Mesendoderm (in vitro differentiated cells): ENCODE results near the gene JAZF1.
"Not testable (repeated sequence)": the region's sequence is repeated elsewhere in the genome, so short reads cannot be mapped to it uniquely, and the experiment has no call there.

ENCODE experiments used
- DNase-seq: peaks from one replicate; pipeline ENCODE4 v3.0.0; 2013
- H2AK5ac ChIP-seq: 2 replicates; pipeline ENCODE4 v1.6.1; 2013; ENCODE audit warnings: low read length, inconsistent platforms
- H2BK120ac ChIP-seq: 2 replicates; pipeline ENCODE4 v1.6.1; 2013; ENCODE audit warnings: low read depth, mild to moderate bottlenecking, low read length, moderate library complexity, mixed read lengths
- H2BK15ac ChIP-seq: replicated peaks from 2 replicates; pipeline ENCODE4 v1.6.1; 2013; ENCODE audit warnings: low read depth, mild to moderate bottlenecking, moderate library complexity
- H2BK5ac ChIP-seq: 2 replicates; pipeline ENCODE4 v1.6.1; 2013; ENCODE audit warnings: low read length, inconsistent platforms
- H3K18ac ChIP-seq: 2 replicates; pipeline ENCODE4 v1.6.1; 2013; ENCODE audit warnings: mild to moderate bottlenecking, low read length, mixed read lengths
- H3K23ac ChIP-seq: one replicate; pipeline ENCODE4 v1.6.1; 2013; ENCODE audit warnings: low read length
- H3K27ac ChIP-seq: 2 replicates; pipeline ENCODE4 v1.5.1; 2013; ENCODE audit warnings: low read depth, mild to moderate bottlenecking, inconsistent platforms, low read length, moderate library complexity
- H3K27me3 ChIP-seq: 2 replicates; pipeline ENCODE4 v1.6.1; 2013; ENCODE audit warnings: low read length, control low read depth, mild to moderate bottlenecking, inconsistent platforms; ENCODE audit not compliant: insufficient read depth, poor library complexity
- H3K36me3 ChIP-seq: 2 replicates; pipeline ENCODE4 v1.6.1; 2013; ENCODE audit warnings: low read length, inconsistent platforms; ENCODE audit not compliant: control insufficient read depth, insufficient read depth
- H3K4ac ChIP-seq: one replicate; pipeline ENCODE4 v1.6.1; 2013; ENCODE audit warnings: low read depth, mild to moderate bottlenecking, low read length, moderate library complexity
- H3K4me1 ChIP-seq: 2 replicates; pipeline ENCODE4 v1.6.1; 2013; ENCODE audit warnings: low read depth, low read length, inconsistent platforms; ENCODE audit not compliant: control insufficient read depth
- H3K4me2 ChIP-seq: 2 replicates; pipeline ENCODE4 v1.6.1; 2013; ENCODE audit warnings: low read length
- H3K4me3 ChIP-seq: 2 replicates; pipeline ENCODE4 v1.5.1; 2013; ENCODE audit warnings: mild to moderate bottlenecking, low read length
- H3K56ac ChIP-seq: one replicate; pipeline ENCODE4 v1.6.1; 2013; ENCODE audit warnings: low read length
- H3K79me1 ChIP-seq: 2 replicates; pipeline ENCODE4 v1.6.1; 2013; ENCODE audit warnings: low read length, inconsistent platforms
- H3K79me2 ChIP-seq: 2 replicates; pipeline ENCODE4 v1.6.1; 2013; ENCODE audit warnings: mild to moderate bottlenecking, low read length; ENCODE audit not compliant: control insufficient read depth, insufficient read depth
- H3K9ac ChIP-seq: 2 replicates; pipeline ENCODE4 v1.6.1; 2013; ENCODE audit warnings: low read length, inconsistent platforms
- H4K5ac ChIP-seq: one replicate; pipeline ENCODE4 v1.6.1; 2013; ENCODE audit warnings: low read length
- H4K8ac ChIP-seq: one replicate; pipeline ENCODE4 v1.6.1; 2013; ENCODE audit warnings: low read depth, mild to moderate bottlenecking, control low read depth, low read length, moderate library complexity
- WGBS: extraction: QIAGEN DNeasy Blood & Tissue Kit; methylation state at CpG from one replicate; pipeline ENCODE4 v1.1.7; 2013; ENCODE audit warnings: low lambda C conversion rate, missing lambda C conversion rate; ENCODE audit not compliant: insufficient coverage; ENCODE audit errors: extremely low coverage; 5-methylcytosine and 5-hydroxymethylcytosine counted together

The JAZF1 gene

GRCh38 chr7:27923642-27923980 is 257.0 kb downstream of the JAZF1 start:
- Histone ChIP-seq H3K9ac (no peak overlapping the region), H2BK120ac (no peak overlapping the region), H2BK5ac (no peak overlapping the region), H3K27ac (no peak overlapping the region), H3K4me3 (no peak overlapping the region), H3K79me1 (no peaks in the 10 kb centered on the region), H3K27me3 (no peaks in the 10 kb centered on the region), H3K79me2 (no peaks in the 10 kb centered on the region), H4K5ac (no peak overlapping the region), H3K23ac (peak overlapping the region; percentile 60), H3K56ac (no peak overlapping the region), H3K4me1 (peaks cover 6% of the 10 kb centered on the region), H2BK15ac (no peak overlapping the region), H3K18ac (no peak overlapping the region), H2AK5ac (no peak overlapping the region), H3K4me2 (no peak overlapping the region), H3K4ac (no peak overlapping the region), H3K36me3 (no peaks in the 10 kb centered on the region), H4K8ac (no peak overlapping the region)
- whole genome bisulfite sequencing, result no CpG with 5 or more reads among the region's 4 CpGs
- DNase-seq, result no peak

DNA sequence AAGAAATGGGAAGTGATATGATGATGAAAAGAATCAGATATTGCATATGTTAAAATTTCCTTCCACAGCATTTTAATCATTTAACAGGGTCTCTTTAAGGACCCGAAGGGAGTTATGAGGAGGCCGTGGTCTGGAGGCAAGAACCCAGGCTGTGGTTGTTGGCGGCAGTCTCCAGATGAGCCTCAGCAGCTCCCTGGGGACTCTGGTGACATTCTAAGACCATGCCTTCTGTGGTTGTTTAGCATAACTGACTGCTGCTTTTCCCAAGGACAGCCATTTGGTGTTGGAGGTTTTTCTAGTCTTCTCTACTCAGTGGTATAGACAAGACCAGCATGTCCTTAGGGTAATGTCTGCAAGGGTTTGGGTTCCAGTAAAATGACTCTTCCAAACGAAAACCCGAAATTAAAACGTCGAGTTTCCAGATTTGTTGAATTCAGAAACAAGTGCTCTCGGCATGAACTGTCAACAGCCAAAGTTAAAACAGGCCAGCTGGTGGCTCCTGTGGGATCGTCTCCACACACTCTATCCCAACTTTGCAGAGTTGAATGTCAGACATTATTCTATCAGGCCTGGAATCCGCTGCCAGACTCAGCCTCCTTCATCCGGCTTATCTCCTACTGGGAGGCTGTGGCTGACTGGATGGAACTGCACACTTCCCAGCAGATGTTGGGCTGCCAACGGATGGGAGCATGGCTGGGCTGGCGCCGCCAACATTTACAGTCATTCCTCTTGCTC is 257.5 kb downstream of the JAZF1 start:
- Histone ChIP-seq H3K4me3 (no peak overlapping the region), H3K36me3 (no peaks in the 10 kb centered on the region), H3K4me1 (peaks cover 6% of the 10 kb centered on the region), H3K79me2 (no peaks in the 10 kb centered on the region), H3K9ac (no peak overlapping the region), H3K4me2 (no peak overlapping the region), H2AK5ac (no peak overlapping the region), H3K4ac (no peak overlapping the region), H3K23ac (peak overlapping the region; percentile 60), H3K79me1 (no peaks in the 10 kb centered on the region), H3K27ac (no peak overlapping the region), H3K56ac (no peak overlapping the region), H3K27me3 (no peaks in the 10 kb centered on the region), H2BK15ac (peak overlapping the region; percentile 92), H4K8ac (no peak overlapping the region), H2BK120ac (no peak overlapping the region), H2BK5ac (no peak overlapping the region), H4K5ac (no peak overlapping the region), H3K18ac (peak overlapping the region; percentile 29)
- WGBS, result no CpG with 5 or more reads among the region's 14 CpGs
- DNase-seq, result peak; percentile 54

GRCh38 chr7:27922389-27922788 is 258.2 kb downstream of the JAZF1 start:
- not testable (repeated sequence) for H2BK5ac ChIP-seq, H3K79me1 ChIP-seq, H4K5ac ChIP-seq, H3K27ac ChIP-seq, H3K4me1 ChIP-seq, DNase-seq, H4K8ac ChIP-seq, H3K4ac ChIP-seq, H3K27me3 ChIP-seq, H3K23ac ChIP-seq, H2AK5ac ChIP-seq, H3K36me3 ChIP-seq, H3K56ac ChIP-seq, H3K9ac ChIP-seq, H3K79me2 ChIP-seq, H3K4me2 ChIP-seq, H3K4me3 ChIP-seq, H2BK120ac ChIP-seq, H3K18ac ChIP-seq
- peak overlapping the region; percentile 92 for H2BK15ac ChIP-seq
- WGBS, result no CpG with 5 or more reads among the region's 8 CpGs

- no peak overlapping the region for H3K9ac ChIP-seq
- no peak overlapping the region for H3K4ac ChIP-seq
- WGBS, result no CpG with 5 or more reads among the region's 7 CpGs
- H3K79me1 ChIP-seq, result no peaks in the 10 kb centered on the region
- no peak overlapping the region for H3K18ac ChIP-seq
- no peaks in the 10 kb centered on the region for H3K36me3 ChIP-seq
- H3K4me3 ChIP-seq, result no peak overlapping the region
- no peak overlapping the region for H3K23ac ChIP-seq
- no peak overlapping the region for H2BK5ac ChIP-seq
- H3K4me1 ChIP-seq, result peaks cover 6% of the 10 kb centered on the region
- H3K79me2 ChIP-seq, result no peaks in the 10 kb centered on the region
- no peak overlapping the region for H3K27ac ChIP-seq
- no peak overlapping the region for H2BK120ac ChIP-seq
- no peak overlapping the region for H2AK5ac ChIP-seq
- H2BK15ac ChIP-seq, result peak overlapping the region; percentile 64
- no peak overlapping the region for H3K56ac ChIP-seq
- DNase-seq, result peak; percentile 86
- no peaks in the 10 kb centered on the region for H3K27me3 ChIP-seq
- no peak overlapping the region for H4K5ac ChIP-seq
- no peak overlapping the region for H4K8ac ChIP-seq
- H3K4me2 ChIP-seq, result no peak overlapping the region
These were observed 259.3 kb downstream of the JAZF1 start for GRCh38 chr7:27921081-27921836.

DNA sequence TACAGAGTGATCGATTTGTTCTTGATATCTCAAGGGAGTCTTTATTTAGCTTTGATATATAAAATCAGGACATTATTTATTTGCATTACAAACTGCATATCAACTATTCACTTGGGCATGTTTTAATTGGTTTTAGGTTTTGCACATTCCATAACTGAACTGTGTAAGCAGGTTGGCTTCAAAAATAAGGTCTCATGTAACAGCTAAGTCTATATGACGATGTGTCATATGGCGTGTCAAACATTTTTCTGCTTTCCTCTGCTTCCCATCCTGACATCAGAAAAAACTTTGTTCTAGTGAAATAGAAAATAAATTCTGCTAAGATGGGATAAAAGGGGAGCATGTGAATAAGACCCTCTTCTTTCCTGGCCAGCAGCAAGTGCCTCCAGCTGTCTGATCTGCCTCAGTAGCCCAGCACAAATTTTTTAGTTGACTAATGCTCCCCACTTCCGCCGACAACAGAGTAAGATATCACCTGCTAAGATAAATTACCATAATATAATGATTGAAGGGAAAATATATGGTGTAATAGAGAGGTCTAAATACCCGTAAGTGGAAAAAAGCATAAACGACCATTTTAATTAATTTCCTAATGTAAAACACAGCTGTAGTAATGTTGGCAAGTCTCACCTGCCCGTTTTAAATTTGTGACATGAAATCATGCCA is 260.2 kb downstream of the JAZF1 start:
- no peak overlapping the region for H2BK15ac ChIP-seq
- no peak overlapping the region for H3K23ac ChIP-seq
- no peak overlapping the region for H2BK120ac ChIP-seq
- H3K9ac ChIP-seq, result no peak overlapping the region
- no peaks in the 10 kb centered on the region for H3K79me2 ChIP-seq
- no peak overlapping the region for H3K27ac ChIP-seq
- no peaks in the 10 kb centered on the region for H3K27me3 ChIP-seq
- WGBS, result no CpG with 5 or more reads among the region's 8 CpGs
- no peaks in the 10 kb centered on the region for H3K79me1 ChIP-seq
- H4K8ac ChIP-seq, result no peak overlapping the region
- no peak overlapping the region for H2AK5ac ChIP-seq
- H3K4ac ChIP-seq, result no peak overlapping the region
- peaks cover 6% of the 10 kb centered on the region for H3K4me1 ChIP-seq
- no peak overlapping the region for H3K4me2 ChIP-seq
- no peak overlapping the region for H3K4me3 ChIP-seq
- H2BK5ac ChIP-seq, result no peak overlapping the region
- no peak overlapping the region for H4K5ac ChIP-seq
- no peaks in the 10 kb centered on the region for H3K36me3 ChIP-seq
- no peak for DNase-seq
- H3K56ac ChIP-seq, result no peak overlapping the region
- H3K18ac ChIP-seq, result no peak overlapping the region
